GM06990 (cell line): Measurements from ENCODE around the gene KCNK5.

Source experiments
- DNase-seq: peaks from one replicate; pipeline ENCODE4 v3.0.0-alpha.2; 2011; ENCODE audit not compliant: insufficient read length; ENCODE audit errors: extremely low read depth
- H3K27me3 ChIP-seq: replicated peaks from 2 replicates; pipeline ENCODE4 v1.6.0; 2011; ENCODE audit warnings: low read length; ENCODE audit not compliant: control insufficient read depth, insufficient read depth
- H3K36me3 ChIP-seq: 2 replicates; pipeline ENCODE4 v1.5.1; 2011; ENCODE audit warnings: low read length; ENCODE audit not compliant: control insufficient read depth, insufficient read depth
- H3K4me3 ChIP-seq: replicated peaks from 2 replicates; pipeline ENCODE4 v1.5.1; 2011; ENCODE audit warnings: low read depth, mild to moderate bottlenecking, control low read depth, low read length
- CTCF ChIP-seq: IDR thresholded peaks from 2 replicates; pipeline ENCODE4 v1.5.1; 2011; ENCODE audit warnings: low read length, control low read depth, mild to moderate bottlenecking, inconsistent platforms; ENCODE audit not compliant: insufficient read depth, poor library complexity, severe bottlenecking

KCNK5 gene

DNA sequence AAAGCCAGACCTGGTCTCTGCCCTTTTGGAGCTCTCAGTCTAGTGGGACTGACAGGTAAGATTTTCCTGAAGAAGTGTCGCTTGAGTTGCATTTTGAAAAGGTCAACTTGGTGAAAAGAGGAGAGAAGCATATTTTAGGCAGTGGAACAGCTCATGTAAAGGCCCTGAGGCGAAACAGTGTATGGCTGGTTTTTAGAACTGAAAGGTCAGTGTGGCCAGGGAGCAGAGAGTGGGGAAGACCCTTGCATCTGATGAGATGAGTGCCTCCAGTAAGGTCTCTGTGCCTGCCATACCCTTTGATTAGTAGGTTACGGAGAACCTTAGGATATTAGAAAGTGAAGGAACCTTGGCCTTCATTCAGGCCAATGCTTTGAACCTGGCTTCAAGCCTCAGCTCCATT is 58.4 kb downstream of the KCNK5 start:
- TF ChIP-seq CTCF: no peak
- no peak for DNase-seq
- no peaks in the 10 kb centered on the region for H3K36me3 ChIP-seq
- H3K27me3 ChIP-seq: no peaks in the 10 kb centered on the region
- no peak overlapping the region for H3K4me3 ChIP-seq

DNA sequence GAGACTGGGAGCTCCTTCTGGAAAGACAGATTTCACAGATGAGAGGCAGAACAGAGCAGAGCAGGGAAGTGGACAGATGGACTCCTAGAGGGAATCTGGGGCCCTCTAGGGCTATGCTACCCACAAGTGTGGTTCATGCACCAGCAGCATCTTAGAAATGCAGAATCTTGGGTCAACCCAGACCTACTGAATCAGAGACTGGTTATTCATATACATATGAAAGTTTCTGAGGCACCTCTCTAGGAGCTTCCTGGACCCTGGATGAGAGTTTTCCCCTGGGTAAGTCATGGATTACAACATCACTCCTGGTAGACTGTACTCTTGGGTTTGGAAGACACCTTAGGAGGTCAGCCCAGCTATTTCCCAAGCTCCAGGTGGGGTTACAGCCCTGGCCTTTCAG is 58.9 kb downstream of the KCNK5 start:
- DNase-seq: no peak
- Histone ChIP-seq H3K36me3 (no peaks in the 10 kb centered on the region), H3K27me3 (no peaks in the 10 kb centered on the region), H3K4me3 (no peak overlapping the region)
- no peak for TF ChIP-seq CTCF

DNA sequence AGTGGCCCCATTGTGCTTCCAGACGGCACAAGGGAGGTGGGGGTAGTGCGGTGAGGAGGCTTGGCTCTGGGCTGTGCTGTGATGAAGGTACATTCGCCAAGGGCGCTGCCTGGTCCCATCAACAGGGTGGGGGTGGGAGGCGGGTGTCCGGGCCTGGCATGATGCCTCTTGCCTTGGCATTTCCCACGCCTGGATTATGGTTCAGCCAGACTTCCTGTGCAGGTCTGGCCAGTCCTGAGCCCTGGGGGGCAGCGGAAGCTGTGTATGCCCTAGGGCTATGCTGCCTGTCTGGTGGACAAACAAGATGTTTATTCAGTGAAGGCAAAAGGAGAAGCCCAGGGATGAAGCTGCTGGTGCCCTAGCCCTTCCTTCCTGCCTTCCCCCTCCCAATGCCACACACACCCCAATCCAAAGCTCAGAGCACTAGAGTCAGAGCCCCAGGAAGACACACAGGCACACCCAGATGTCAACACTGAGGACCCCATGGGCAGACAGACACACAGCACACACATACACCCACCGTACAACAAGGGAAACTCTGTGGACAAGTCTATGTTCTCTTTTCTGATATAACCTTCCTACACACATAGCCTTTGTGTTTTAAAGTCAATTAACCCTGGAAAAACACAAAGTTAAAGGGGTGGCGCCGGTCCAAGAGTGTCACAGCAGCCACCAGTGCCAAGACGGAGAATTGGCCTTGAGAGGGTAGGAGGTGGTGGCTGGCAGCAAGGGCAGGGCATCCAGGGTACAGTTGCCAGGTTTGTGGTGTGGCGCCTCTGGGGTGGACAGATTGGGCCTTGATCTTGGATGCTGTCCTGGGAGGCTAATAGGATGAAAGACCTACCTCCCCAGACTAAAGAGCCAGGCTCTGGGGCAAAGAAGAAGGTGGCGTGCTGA is 59.6 kb downstream of the KCNK5 start:
- Histone ChIP-seq H3K4me3 (no peak overlapping the region), H3K36me3 (no peaks in the 10 kb centered on the region), H3K27me3 (no peaks in the 10 kb centered on the region)
- DNase-seq: no peak
- TF ChIP-seq CTCF: no peak

DNA sequence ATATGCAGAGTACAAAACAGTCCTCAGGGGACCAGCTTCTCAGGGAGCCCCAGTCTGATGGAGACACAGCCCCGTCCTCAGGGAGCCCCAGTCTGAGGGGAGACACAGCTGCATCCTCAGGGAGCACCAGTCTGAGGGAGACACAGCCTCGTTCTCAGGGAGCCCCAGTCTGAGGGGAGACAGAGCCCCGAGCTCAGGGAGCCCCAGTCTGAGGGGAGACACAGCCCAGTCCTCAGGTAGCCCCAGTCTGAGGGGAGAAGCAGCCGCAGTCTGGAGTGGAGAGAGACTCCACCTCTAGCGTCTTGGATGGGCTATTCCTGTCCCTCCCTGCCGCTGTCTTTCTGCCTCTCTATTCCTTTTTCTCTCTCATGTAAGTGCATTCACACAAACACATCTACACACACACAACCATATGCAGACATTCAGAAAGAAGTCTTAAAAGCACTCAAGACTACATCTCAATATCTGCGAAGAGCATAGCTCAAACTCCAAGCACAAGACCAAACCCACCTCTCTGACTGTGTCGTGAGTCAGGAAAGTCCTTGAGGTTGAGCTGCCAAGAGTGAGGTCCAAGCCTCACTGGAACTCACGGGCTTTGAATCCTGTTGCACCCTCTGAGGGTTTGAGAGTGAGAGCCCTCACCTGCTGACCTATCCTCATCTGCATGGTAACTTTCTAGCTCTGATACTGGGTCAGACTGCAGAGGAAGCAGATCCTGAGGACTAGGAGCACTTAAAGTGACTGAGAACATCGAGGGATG is 61.2 kb downstream of the KCNK5 start:
- no peak overlapping the region for H3K4me3 ChIP-seq
- TF ChIP-seq CTCF: no peak
- DNase-seq: no peak
- H3K27me3 ChIP-seq: no peaks in the 10 kb centered on the region
- no peaks in the 10 kb centered on the region for H3K36me3 ChIP-seq

- DNase-seq: no peak
- Histone ChIP-seq H3K4me3 (no peak overlapping the region), H3K36me3 (no peaks in the 10 kb centered on the region), H3K27me3 (no peaks in the 10 kb centered on the region)
- TF ChIP-seq CTCF: no peak
Measured at GRCh38 chr6:39167321-39167720, 62.0 kb downstream of the KCNK5 start.
